GM19324 (cell line): Measurements from ENCODE around the gene MNX1.

Experiments used
- ATAC-seq: cut with Tn5 transposase; IDR thresholded peaks from one replicate; pipeline ENCODE4 v1.9.1; 2021; ENCODE audit warnings: mild to moderate bottlenecking, moderate library complexity; ENCODE audit not compliant: unreplicated experiment, low FRiP score

MNX1 gene

DNA sequence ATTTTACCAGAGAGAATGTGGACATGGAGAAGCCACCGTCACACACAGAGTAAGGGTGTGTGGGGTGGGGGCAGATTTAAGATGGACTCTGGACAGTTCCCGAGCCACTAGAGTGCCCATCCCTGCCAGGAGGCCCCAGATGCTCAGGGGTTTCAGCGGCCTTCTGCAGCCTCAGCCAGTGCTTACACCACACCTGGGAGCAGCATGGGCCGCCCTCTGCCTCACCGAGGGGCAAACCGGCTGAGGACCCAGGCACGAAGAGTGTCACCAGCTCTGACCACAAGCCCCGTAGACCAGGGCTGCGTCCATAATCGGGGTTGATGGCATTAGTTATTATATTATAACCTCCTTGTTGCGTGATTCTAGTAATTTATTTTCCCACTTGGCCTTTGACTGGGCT, 6.7 kb upstream of the MNX1 start:
- no peak for ATAC-seq

DNA sequence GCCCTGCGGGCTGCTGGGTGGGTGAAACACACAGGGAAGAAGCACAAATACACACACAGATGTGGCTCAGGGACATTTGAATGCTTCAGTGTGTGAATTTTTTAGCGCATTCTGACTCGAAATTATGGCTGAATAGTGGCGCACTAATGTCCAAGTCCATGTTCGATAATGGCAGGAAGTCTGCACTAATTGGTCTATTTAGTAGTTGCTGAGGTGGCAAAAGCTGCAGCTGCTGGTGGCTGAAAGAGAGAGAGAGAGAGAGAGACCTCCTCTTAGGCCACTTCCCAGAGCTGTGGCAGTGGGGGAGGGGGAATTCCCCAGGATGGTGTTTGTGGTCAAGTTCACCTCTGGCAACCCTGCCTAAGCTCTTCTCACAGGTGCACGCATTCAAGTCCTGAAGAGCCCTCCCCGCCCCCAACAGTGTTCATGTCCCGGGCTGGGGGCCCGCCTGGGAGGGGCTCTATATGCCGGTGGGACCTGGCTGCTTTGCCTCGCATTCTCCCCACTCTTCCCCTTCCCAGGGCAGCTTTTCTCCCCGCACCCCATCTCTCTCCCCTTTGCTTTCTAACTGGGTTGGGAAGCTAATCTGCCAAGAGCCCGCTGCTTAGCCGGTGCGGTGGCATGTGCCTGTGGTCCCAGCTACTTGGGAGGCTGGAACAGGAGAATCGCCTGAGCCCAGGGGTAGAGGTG, 6.0 kb upstream of the MNX1 start:
- ATAC-seq: peak; percentile 75

DNA sequence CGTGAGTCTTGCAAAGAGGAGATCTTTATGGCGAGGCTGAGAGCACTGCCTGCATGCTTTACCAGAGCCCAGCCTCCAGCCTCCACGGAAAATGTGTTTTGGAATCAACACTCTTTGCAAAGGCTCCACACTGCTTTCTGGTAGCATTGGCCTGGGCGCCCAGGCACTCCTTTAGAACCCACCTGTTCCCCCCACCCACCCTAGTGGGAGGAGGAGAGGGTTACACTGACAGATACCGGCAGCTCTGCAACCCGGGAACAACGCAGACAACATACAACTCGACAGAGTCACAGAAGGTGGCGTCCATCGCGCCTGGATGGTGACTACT, 5.5 kb upstream of the MNX1 start:
- ATAC-seq: peak; percentile 22

DNA sequence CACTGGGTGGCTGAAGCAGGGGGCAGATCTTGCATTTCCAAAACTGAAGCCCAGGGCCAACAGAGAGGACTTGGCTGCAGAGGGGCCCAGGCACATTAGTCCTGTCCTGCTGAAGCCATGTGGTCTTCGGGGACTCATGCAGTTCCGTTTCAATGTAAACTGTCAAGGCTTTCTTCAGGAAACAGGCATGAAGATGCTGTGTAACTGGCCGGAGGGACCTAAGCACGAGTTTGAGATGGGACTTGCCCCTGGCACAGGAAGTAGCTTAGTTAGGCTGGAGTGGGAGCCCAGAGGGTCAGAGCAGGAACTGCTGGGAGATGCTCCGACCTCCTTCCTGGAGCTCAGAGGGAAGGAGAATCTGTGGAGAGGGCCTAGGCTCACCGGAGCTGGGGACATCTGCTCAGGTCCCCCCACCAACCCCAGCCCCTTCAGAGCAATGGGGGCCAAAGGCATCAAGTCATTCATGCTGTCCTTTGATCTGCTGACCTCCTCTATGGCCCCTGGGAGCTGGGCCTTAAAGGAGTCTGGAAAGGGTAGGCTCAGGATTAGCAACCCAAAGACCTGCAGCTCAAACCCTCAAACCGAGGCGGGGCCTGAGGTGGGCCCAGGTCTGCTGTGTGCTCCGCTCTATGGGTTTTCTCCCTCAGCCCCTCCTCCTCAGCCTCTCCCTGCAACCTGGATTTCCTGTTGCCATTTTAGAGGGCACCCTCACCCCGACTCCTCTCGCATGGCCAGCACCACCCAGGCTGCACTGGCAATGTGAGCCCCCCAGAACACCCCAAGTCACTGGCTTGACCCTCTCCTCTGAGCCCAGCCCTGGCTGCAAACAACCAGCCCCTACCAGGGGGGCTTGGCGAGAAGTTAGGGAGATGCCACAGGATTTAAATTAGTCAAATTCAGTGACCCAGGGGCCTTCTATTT, 4.4 kb upstream of the MNX1 start:
- ATAC-seq: no peak

DNA sequence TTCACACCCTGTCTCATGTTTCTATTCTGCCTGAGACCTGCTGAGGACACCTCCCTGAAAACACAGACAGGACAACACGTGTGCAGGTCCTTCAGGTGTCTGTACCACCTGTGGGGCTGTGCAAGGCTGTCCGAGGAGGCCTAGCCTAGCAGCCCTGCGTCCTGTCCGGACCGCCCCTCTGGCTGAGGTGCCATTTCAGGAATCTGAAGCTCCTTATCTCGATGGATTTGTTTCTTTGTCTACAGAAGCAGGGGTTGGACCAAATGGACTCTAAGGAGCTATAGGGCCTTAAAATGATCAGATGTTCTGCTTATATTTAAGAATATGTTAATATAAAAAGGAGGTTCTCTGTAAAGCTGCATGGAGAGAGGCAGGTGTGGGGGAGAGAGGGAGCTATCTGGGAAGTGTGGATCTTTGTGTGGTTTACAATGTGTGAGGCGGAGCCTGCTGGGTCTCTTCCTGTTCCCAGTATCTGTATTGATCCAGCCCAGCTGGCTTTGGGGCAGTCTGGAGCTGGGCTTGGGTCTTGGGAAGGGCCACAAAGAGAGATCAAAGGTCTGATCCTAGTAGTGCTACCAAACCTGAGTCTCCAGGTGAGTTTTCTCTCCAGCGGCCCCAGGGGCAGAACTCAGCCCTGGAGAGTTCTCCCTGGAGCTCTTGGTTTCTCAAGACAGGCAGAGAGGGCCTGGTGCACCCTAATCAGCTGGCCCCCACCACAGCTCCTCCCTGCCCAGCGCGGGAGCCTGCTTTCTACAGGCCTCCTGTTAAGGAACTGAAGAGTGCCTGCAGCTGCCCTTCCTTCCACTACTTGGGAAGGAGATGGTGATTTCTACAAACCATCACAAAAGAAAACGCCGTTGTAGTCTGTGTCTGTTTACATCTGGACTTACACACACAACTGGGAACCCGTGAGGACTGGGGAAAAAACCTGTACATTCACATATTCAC, 3.4 kb upstream of the MNX1 start:
- no peak for ATAC-seq

DNA sequence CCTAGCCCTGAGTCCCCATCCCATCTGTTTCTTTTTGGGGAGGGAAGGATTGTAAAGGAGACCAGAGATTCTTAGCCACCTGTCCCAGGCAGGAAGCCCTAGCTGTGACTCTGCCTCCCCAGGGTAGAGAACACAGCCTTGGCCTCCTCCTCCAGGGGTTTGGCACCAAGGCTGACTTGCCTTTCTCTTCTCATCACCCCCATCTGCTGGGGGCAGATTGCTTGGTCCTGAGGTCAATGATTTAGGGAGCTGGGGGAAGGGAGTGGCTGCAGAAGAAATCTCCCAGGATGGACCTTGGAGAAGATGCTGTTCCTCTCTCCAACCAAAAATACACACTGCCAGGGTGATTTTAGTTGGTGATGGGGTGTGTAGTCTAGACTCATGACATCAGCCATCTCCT, 2.6 kb upstream of the MNX1 start:
- no peak for ATAC-seq

DNA sequence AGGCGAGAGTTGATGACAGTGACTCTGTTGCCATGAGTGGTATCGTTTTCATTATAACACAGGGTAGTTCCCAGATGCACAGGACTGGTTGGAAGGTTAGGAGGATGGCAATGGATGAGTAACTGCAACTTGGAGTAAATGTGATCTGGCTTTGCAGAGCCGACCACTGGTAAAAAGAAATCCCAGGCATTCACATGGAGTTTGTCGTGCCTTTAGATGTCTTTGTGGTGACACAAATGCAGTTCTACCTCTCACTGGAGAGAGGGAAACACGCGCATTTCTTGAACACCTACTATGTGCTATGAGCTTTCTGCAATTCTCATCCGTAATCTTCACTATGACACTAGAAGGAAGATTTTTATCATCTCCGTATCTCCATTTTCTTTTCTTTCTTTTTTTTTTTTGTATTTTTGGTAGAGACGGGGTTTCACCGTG, 1.7 kb upstream of the MNX1 start:
- ATAC-seq: no peak

DNA sequence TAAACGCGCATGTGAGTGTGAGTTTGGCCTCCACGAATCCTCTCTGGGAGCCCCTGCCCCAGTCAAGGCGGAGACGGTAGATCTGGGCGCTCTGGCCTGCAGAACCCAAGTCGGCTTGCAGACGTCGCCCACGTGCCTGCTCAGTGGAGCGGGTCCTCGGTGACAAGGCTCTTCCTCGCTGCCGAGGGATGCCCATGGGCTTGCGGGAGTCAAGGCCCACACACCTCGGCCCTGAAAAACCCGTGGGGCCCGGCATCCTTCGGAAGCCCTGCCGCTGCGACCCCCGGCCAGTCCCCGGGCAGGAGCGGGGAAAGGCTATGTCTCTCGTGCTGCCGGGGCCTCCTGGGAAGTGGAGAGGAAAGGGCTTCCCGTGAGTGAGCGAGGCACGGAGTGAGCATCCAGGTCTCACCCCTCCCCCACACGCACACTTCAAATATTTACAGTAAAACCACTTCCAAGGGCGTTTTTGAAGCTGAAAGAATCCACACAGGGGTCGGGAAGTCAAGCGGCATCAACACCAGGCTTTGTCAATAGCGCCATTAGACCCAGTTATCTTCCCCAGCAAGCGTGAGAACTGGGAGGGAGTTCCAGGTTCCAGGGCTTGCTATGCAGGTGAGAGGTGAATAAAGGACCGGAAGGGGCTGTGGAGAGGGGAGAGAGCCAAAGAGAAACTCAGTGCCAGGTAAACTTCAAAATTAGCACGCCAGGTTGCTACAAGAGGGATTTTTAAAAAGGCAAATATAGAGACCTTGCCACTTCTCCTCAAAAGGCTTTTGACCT, 1.1 kb upstream of the MNX1 start:
- ATAC-seq: no peak

DNA sequence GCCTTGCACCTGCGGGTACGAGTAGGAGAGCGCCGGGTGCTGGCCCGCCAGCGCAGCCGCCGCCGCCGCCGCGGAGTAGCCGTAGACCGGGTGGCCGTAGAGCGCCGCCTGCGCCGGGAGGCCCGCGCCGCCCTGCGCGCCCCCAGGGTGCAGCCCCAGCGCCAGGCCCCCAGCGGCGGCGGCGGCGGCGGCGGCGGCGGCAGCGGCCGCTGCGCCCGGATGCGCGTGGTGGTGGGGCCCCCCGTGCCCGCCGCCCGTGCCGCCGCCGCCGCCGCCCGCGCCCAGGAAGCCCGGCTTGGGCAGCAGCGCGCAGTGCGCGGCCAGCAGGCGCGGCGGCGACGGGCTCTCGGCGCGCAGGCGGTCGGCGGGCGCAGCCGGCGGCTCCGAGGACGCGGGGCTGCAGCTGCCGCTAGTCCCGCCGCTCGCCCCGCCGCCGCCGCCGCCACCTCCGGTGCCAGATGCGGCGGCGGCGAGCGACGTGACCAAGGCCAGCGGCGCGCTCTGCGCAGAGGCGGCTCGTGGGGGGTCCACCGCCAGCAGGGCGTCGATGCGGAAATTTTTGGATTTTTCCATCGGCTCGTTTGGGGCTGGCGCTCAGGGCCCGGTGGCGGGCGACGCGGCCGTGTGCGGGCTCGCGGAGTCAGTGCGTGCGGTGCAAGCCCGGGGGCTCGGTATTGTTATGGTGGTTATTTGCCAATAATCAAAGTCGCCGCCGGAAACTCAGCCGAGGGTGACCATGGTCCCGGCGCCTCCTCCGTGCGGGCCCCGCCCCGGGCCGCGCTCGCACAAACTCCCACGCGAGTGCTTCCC, 480 bp downstream of the MNX1 start:
- ATAC-seq: peak; percentile 38

DNA sequence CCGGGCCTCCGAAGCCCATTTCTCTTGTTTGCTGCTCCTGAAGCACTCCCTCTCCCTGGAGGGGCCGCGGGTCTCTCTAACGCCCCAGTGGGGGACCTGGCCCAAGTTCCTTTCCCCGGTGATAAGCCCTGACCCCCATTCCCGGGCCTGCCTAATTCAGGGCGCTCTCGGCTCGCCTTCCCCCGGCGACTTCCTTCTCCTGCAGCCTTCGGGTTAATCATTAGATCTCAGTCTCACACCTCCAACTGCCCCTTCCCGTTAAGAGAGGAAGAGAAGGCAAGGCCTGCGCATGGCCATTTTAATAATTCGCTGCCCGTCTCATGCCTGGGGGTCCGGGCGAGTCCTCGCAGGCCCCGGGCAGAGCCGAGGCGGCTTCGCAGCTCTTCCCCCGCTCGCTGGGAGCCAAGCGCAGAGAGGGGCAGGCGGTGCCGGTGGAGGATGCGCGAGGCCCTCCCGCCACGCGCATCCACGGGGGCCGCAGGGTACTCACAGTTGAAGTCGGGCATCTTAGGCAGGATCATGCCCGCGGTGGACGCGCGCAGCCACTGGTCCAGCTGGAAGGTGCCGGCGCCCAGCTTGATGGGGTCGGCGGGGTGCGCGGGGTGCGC, 1.2 kb downstream of the MNX1 start:
- ATAC-seq: peak; percentile 34

DNA sequence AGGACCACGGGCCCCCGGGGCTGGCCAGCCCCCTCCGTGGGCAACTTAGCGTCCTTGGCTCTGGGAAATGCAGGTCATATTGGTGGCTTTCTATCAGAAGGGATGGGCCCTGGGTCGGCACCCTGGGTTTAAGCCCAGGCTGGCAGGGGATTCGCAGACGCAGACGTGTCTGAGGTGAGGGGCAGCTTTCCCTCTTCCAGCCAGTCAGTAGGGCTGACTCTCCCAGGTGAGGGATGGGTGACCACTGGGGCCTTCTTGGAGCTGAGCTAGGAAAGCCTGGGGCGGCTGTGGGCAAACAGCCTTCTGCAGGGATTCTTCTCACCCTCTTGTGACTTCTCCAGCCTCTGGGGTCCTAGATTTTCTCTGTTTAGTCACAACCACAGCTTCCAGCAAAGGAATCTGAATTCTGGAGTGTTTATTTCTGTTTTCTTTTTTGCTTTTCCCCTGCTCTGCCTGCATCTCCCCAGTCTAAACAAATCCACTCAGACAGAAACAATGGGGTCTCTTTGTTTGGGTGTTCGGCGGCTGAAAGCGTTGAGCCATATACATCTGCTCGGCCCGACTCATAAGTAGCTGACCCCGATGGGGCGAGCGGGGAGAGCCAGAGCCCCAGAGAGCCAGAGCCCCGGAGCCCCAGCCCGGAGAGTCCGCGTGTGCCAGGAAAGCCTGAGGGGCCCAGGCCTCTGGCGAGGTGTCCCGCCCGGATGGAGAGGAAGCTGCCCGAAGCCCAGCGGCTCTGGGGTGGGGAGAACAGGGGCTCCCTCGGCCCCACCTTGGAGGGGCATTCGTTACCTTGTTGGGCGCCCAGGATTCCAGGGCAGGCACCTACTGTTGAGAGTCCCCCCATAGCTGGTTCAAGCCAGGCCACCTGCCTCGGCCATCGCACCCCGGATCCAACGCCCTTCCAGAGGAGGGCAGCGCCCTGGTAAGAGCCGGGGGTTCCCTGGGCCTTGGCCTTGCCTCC, 2.0 kb downstream of the MNX1 start:
- peak; percentile 0 for ATAC-seq

DNA sequence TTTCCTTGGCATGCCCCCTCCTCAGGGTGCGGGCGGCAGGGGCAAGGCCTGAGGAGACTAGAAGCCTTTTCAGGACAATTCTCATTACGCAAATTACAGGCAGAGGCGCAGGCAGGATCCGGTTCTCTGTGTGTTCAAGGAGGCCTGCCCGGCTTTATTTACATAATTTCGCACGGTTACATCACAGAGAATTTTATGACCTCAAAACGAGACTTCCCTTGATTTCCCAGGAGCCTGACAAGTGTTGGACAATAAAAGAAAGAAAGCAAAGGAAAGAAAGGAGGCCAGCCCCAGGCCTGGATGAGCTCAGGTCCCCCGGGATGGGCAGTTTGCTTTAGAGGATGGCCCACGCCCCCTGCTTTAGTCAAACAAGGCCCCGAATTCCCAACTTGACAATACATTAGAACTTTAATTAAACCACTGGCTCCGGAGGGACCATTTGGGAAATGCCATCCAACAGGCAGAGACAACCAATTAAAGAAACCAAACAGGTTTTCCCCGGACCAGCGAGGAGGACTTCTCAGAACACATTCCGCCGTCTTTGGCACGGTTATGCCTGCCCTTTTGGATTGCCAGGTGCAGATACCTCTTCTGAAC, 2.9 kb downstream of the MNX1 start:
- no peak for ATAC-seq

DNA sequence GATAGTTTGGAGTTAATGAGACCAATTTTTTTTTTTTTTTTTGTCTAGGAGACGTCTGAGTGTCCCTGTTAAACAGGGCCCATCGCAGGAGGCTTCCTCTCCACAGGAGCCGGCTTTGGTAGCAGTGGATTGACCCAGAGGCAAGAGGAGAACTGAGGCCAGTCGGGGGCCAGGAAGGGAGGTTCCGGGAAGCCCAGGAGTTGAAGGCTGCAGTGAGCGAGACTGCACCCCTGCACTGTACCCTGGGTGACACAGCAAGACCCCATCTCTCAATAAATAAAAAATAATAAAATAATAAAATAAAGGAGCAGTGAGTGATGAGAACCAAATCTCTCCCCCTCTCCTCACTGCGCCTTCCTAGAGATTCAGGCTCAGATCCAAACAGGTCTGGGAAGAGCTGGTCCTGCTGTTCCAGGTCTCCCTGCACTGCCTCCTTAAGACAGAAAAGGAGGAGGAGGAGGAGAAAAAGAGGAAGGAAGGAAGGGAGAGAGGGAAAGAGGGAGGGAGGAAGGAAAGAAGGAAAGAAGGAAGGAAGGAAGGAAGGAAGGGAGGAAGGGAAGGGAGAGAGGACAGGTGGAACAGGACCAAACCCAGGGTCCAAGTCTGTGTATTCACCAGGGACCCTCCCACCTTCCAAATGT, 3.5 kb downstream of the MNX1 start:
- ATAC-seq: no peak

DNA sequence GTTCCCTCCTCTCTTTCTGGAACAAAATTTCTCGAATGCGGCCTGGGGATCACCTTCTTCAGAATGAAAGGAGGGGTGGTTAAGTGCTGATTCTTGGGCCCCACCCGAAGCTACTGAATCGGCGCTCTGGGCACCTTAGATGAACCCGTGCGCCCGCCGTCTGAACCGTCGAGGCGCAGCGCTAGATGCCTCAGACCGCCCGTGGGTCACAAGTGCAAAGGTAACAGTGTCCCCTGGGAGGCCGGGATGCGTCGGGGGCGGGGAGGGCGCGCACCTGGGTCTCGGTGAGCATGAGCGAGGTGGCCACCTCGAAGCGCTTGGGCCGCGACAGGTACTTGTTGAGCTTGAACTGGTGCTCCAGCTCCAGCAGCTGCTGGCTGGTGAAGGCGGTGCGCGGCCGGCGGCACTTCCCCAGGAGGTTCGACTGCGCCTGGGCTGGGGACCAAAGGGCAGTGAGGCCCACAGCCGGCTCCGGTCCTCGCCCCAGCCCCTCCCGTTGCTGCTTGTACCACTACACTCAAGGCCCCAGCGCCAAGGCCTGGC, 4.2 kb downstream of the MNX1 start:
- ATAC-seq: no peak

DNA sequence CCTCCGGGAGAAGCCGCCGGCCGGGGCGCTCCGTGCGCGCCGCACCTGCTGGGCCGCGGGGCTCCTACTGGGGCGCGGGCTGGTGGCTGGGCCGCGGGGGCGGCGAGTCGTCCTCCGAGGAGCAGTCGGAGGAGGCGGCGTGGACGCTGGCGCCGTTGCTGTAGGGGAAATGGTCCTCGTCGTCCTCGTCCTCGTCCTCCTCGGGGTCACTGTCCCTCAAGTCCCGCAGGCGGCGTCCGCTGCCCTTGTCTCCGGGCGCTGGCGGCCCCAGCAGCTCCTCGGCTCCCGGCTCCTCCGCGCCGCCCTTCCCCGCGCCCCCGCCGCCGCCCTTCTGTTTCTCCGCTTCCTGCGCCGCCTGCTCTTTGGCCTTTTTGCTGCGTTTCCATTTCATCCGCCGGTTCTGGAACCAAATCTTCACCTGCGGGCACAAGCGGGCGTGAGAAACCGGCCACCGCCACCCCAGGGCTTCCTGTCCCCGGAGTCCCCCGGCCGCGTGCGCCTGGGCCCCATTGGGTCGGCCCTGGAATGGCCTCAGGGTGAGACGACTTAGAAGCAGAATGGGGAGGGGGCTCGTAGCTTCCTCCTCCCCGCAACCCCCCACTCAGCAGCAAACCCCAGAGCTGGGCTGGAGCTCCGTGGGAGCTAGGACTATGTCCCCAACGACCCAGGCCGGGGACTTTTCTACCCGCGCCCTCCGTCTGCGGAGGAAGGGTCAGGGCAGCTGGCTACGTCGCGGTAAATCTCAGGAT, 4.8 kb downstream of the MNX1 start:
- ATAC-seq: no peak
